ENCODE results near the gene RAI1.

The RAI1 gene

GRCh38 chr17:17770632-17771044 lies 89.4 kb downstream of the RAI1 start:
- DNase-seq: no peak

GRCh38 chr17:17771498-17772201 lies 90.4 kb downstream of the RAI1 start:
- no peak for DNase-seq

- DNase-seq: no peak
These were observed 91.0 kb downstream of the RAI1 start for GRCh38 chr17:17772231-17772630.

- DNase-seq: no peak
These were observed 93.0 kb downstream of the RAI1 start for GRCh38 chr17:17774009-17774881.

- no peak for DNase-seq
These were observed 95.6 kb downstream of the RAI1 start for GRCh38 chr17:17776889-17777288.

GRCh38 chr17:17778308-17779014 lies 97.2 kb downstream of the RAI1 start:
- no peak for DNase-seq

- DNase-seq: no peak
These were observed 97.9 kb downstream of the RAI1 start for GRCh38 chr17:17779015-17779611.

GRCh38 chr17:17780922-17781590 lies 99.8 kb downstream of the RAI1 start:
- DNase-seq: no peak

- peak; percentile 79 for DNase-seq
These were observed 100.6 kb downstream of the RAI1 start for GRCh38 chr17:17781591-17782496.

- DNase-seq: peak; percentile 69
These were observed 101.4 kb downstream of the RAI1 start for GRCh38 chr17:17782523-17783115.

GRCh38 chr17:17783116-17783824 lies 102.0 kb downstream of the RAI1 start:
- peak; percentile 86 for DNase-seq

GRCh38 chr17:17783825-17784656 lies 102.8 kb downstream of the RAI1 start:
- DNase-seq: peak; percentile 95

GRCh38 chr17:17784657-17785267 lies 103.5 kb downstream of the RAI1 start:
- no peak for DNase-seq

- no peak for DNase-seq
These were observed 104.1 kb downstream of the RAI1 start for GRCh38 chr17:17785407-17785806.

- DNase-seq: no peak
These were observed 105.7 kb downstream of the RAI1 start for GRCh38 chr17:17786998-17787397.

- DNase-seq: no peak
These were observed 106.3 kb downstream of the RAI1 start for GRCh38 chr17:17787568-17787967.

- DNase-seq: no peak
These were observed 107.7 kb downstream of the RAI1 start for GRCh38 chr17:17788967-17789366.

GRCh38 chr17:17789410-17789809 lies 108.2 kb downstream of the RAI1 start:
- DNase-seq: no peak
